ENCODE data around the gene LRRC43. TPM values are rescaled to one million over a fixed set of nuclear protein-coding genes. Genes with fewer than 3 reads are reported as not detected.

The LRRC43 gene
- total and polyA plus RNA-seq, 4 donors, result 0.03 to 0.67 (median 0.13) TPM; not detected in 1

GRCh38 chr12:122225683-122226365 is 42.9 kb downstream of the LRRC43 start, which contains the start of gene DIABLO:
Gene DIABLO (minus strand): TSS chr12:122226052. CDS start chr12:122226014, 38 bp downstream.
- H3K36me3 ChIP-seq (ENCODE audit: control insufficient read depth in 4 of 4, insufficient read depth in 3 of 4, low read depth in 1 of 4, low read length in 3 of 4), result peaks cover 3 to 23% (median 18%) of the 10 kb centered on the region in 4 donors
- H3K9me3 ChIP-seq (ENCODE audit: control insufficient read depth in 4 of 4, low read length in 3 of 4), result no peaks in the 10 kb centered on the region
- DNase-seq (ENCODE audit: low spot score), result peak; percentile 100
- H3K9ac ChIP-seq (ENCODE audit: low read depth in 1 of 2, low read length in 2 of 2), result peak within 1 kb of the TSS; percentile 61 to 63
- H3K27ac ChIP-seq (ENCODE audit: low read depth in 1 of 2, low read length in 2 of 2), result peak within 1 kb of the TSS; percentile 82 to 95
- no peaks in the 10 kb centered on the region for H3K27me3 ChIP-seq (ENCODE audit: control insufficient read depth in 4 of 4, insufficient read depth in 4 of 4, low read length in 3 of 4)
- peaks cover 14 to 22% (median 19%) of the 10 kb centered on the region in 4 donors for H3K4me1 ChIP-seq (ENCODE audit: control insufficient read depth in 4 of 4, insufficient read depth in 4 of 4, low read length in 3 of 4)
- under 1% methylated on average over 74 of the region's 74 CpGs for WGBS
- peak within 1 kb of the TSS; percentile 77 to 97 (median 87) for H3K4me3 ChIP-seq (ENCODE audit: low read depth in 1 of 3, low read length in 3 of 3)
- TF ChIP-seq RAD21 (IDR thresholded peaks at IDR 0.05), result no peak
- TF ChIP-seq, protein P1, sequence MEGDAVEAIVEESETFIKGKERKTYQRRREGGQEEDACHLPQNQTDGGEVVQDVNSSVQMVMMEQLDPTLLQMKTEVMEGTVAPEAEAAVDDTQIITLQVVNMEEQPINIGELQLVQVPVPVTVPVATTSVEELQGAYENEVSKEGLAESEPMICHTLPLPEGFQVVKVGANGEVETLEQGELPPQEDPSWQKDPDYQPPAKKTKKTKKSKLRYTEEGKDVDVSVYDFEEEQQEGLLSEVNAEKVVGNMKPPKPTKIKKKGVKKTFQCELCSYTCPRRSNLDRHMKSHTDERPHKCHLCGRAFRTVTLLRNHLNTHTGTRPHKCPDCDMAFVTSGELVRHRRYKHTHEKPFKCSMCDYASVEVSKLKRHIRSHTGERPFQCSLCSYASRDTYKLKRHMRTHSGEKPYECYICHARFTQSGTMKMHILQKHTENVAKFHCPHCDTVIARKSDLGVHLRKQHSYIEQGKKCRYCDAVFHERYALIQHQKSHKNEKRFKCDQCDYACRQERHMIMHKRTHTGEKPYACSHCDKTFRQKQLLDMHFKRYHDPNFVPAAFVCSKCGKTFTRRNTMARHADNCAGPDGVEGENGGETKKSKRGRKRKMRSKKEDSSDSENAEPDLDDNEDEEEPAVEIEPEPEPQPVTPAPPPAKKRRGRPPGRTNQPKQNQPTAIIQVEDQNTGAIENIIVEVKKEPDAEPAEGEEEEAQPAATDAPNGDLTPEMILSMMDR (IDR thresholded peaks at IDR 0.05; ENCODE audit: low read depth, low read length, missing input control), result no peak
- TF ChIP-seq, protein P2, sequence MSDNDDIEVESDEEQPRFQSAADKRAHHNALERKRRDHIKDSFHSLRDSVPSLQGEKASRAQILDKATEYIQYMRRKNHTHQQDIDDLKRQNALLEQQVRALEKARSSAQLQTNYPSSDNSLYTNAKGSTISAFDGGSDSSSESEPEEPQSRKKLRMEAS (IDR thresholded peaks at IDR 0.05), result peak; percentile 51
- TF ChIP-seq YY1 (IDR thresholded peaks at IDR 0.05), result peak; percentile 99
- TF ChIP-seq ATF3 (IDR thresholded peaks at IDR 0.05), result no peak
- TF ChIP-seq EGR1 (IDR thresholded peaks at IDR 0.05; ENCODE audit: low read depth in 2 of 2), result peak in 1 of 2 donors; percentile 19
- peak in 1 of 2 donors; percentile 44 for TF ChIP-seq RXRA (IDR thresholded peaks at IDR 0.05)
- TF ChIP-seq, protein P3, sequence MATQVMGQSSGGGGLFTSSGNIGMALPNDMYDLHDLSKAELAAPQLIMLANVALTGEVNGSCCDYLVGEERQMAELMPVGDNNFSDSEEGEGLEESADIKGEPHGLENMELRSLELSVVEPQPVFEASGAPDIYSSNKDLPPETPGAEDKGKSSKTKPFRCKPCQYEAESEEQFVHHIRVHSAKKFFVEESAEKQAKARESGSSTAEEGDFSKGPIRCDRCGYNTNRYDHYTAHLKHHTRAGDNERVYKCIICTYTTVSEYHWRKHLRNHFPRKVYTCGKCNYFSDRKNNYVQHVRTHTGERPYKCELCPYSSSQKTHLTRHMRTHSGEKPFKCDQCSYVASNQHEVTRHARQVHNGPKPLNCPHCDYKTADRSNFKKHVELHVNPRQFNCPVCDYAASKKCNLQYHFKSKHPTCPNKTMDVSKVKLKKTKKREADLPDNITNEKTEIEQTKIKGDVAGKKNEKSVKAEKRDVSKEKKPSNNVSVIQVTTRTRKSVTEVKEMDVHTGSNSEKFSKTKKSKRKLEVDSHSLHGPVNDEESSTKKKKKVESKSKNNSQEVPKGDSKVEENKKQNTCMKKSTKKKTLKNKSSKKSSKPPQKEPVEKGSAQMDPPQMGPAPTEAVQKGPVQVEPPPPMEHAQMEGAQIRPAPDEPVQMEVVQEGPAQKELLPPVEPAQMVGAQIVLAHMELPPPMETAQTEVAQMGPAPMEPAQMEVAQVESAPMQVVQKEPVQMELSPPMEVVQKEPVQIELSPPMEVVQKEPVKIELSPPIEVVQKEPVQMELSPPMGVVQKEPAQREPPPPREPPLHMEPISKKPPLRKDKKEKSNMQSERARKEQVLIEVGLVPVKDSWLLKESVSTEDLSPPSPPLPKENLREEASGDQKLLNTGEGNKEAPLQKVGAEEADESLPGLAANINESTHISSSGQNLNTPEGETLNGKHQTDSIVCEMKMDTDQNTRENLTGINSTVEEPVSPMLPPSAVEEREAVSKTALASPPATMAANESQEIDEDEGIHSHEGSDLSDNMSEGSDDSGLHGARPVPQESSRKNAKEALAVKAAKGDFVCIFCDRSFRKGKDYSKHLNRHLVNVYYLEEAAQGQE (IDR thresholded peaks at IDR 0.05), result no peak
- peak in 1 of 2 donors; percentile 22 for TF ChIP-seq HNF4A (conservative IDR thresholded peaks at IDR 0.05)
- peak; percentile 79 to 95 for TF ChIP-seq GABPA (IDR thresholded peaks at IDR 0.05 in 1 of 2, conservative IDR thresholded peaks at IDR 0.05 in 1 of 2)
- TF ChIP-seq NR2F2 (IDR thresholded peaks at IDR 0.05), result no peak
- TF ChIP-seq JUND (IDR thresholded peaks at IDR 0.05), result no peak
- TF ChIP-seq, protein P4, sequence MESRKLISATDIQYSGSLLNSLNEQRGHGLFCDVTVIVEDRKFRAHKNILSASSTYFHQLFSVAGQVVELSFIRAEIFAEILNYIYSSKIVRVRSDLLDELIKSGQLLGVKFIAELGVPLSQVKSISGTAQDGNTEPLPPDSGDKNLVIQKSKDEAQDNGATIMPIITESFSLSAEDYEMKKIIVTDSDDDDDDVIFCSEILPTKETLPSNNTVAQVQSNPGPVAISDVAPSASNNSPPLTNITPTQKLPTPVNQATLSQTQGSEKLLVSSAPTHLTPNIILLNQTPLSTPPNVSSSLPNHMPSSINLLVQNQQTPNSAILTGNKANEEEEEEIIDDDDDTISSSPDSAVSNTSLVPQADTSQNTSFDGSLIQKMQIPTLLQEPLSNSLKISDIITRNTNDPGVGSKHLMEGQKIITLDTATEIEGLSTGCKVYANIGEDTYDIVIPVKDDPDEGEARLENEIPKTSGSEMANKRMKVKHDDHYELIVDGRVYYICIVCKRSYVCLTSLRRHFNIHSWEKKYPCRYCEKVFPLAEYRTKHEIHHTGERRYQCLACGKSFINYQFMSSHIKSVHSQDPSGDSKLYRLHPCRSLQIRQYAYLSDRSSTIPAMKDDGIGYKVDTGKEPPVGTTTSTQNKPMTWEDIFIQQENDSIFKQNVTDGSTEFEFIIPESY (IDR thresholded peaks at IDR 0.05), result peak; percentile 22
- no peak for TF ChIP-seq TAF1 (conservative IDR thresholded peaks at IDR 0.05)
- peak; percentile 94 for TF ChIP-seq SP1 (IDR thresholded peaks at IDR 0.05)
